Activated CD8-positive, alpha-beta T cell treated with anti-CD3 and anti-CD28 coated beads for 36 hours (primary cell): ENCODE results near the gene GPR42. TPM values are rescaled to one million over a fixed set of nuclear protein-coding genes. Genes with fewer than 3 reads are reported as not detected.
"Not testable (repeated sequence)": the region's sequence is repeated elsewhere in the genome, so short reads cannot be mapped to it uniquely, and the experiment has no call there.

Experiments used
- ATAC-seq: fragments of 200-7000 bp; cut with Tn5 transposase; one replicate; pipeline ENCODE4 v1.10.0; 2021; ENCODE audit warnings: mild to moderate bottlenecking, moderate library complexity
- CTCF ChIA-PET: fragments of 350-600 bp; sonication (Branson Sonifier 250); formaldehyde crosslinking; loops from one replicate; lab custom pipeline; 2021; ENCODE audit warnings: antibody characterized with exemption; lab: Charles Lee
- POLR2A ChIA-PET: fragments of 350-600 bp; sonication (Branson Sonifier 250); formaldehyde crosslinking; loops from one replicate; lab custom pipeline; 2021; ENCODE audit warnings: antibody characterized with exemption; lab: Charles Lee
- DNase-seq: peaks from one replicate; pipeline ENCODE4 v3.0.0-alpha.2; 2020
- H3K27ac Mint-ChIP-seq: one replicate; pipeline ENCODE4 v1.8.0; 2021; ENCODE audit warnings: mild to moderate bottlenecking, mixed read lengths
- H3K27me3 Mint-ChIP-seq: one replicate; pipeline ENCODE4 v1.8.0; 2021; ENCODE audit warnings: mixed read lengths
- H3K36me3 Mint-ChIP-seq: one replicate; pipeline ENCODE4 v1.8.0; 2021; ENCODE audit warnings: low read depth, mixed read lengths
- H3K4me1 Mint-ChIP-seq: one replicate; pipeline ENCODE4 v1.8.0; 2021; ENCODE audit warnings: low read depth, mixed read lengths
- H3K4me3 Mint-ChIP-seq: one replicate; pipeline ENCODE4 v1.8.0; 2021; ENCODE audit warnings: mild to moderate bottlenecking, moderate library complexity, mixed read lengths
- H3K9me3 Mint-ChIP-seq: one replicate; pipeline ENCODE4 v1.8.0; 2021; ENCODE audit warnings: mixed read lengths
- intact Hi-C: fragments of 100-400 bp; cut with micrococcal nuclease; formaldehyde crosslinking; loops from one replicate; pipeline ENCODE4 v1.10.0; 2022
- total RNA-seq, 2 experiments: library from RNA; stranded (reverse); gene quantifications; one replicate each; pipeline ENCODE4 v1.2.3, GENCODE V29; 2021
- TF ChIP-seq, protein P1 (sequence below): fragments of 200-600 bp; IDR thresholded peaks from one replicate; pipeline ENCODE4 v1.8.0; 2022; ENCODE audit warnings: antibody characterized with exemption, mild to moderate bottlenecking

Gene GPR42
- total RNA-seq, 2 experiments from 2014 or later: 0.18 to 0.56 TPM

DNA sequence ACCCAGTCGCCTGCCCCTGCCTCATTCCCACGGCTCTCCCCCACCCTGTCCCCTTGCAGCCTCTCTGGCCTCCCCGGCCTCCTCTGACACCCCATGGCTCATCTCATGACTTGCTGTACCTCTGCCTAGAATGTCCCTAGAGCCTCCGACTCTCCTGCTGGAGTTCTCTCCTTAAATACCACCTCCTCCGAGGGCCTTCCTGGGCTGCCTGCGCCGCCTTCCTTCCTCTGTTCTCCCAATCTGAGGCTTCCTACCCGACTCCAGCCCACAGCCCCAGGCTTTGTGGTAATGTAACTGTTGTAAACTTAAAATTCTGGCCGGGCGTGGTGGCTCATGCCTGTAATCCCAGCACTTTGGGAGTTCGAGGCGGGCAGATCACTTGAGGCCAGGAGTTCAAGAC lies 27.7 kb downstream of the GPR42 start:
- no peaks in the 10 kb centered on the region for H3K36me3 Mint-ChIP-seq
- intact Hi-C loops: no loop called here
- no peaks in the 10 kb centered on the region for H3K9me3 Mint-ChIP-seq
- no peak for DNase-seq
- ChIA-PET CTCF (no interaction called here), POLR2A (interaction anchor here (0.7 kb wide), 1 partner anchor 21 kb away, joined by 4 read pairs; no protein-coding TSS in a partner anchor)
- no peak for ATAC-seq
- TF ChIP-seq, protein P1, sequence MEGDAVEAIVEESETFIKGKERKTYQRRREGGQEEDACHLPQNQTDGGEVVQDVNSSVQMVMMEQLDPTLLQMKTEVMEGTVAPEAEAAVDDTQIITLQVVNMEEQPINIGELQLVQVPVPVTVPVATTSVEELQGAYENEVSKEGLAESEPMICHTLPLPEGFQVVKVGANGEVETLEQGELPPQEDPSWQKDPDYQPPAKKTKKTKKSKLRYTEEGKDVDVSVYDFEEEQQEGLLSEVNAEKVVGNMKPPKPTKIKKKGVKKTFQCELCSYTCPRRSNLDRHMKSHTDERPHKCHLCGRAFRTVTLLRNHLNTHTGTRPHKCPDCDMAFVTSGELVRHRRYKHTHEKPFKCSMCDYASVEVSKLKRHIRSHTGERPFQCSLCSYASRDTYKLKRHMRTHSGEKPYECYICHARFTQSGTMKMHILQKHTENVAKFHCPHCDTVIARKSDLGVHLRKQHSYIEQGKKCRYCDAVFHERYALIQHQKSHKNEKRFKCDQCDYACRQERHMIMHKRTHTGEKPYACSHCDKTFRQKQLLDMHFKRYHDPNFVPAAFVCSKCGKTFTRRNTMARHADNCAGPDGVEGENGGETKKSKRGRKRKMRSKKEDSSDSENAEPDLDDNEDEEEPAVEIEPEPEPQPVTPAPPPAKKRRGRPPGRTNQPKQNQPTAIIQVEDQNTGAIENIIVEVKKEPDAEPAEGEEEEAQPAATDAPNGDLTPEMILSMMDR: no peak
- H3K4me3 Mint-ChIP-seq: no peak overlapping the region
- H3K27ac Mint-ChIP-seq: no peak overlapping the region
- no peaks in the 10 kb centered on the region for H3K4me1 Mint-ChIP-seq
- peaks cover 2% of the 10 kb centered on the region for H3K27me3 Mint-ChIP-seq

DNA sequence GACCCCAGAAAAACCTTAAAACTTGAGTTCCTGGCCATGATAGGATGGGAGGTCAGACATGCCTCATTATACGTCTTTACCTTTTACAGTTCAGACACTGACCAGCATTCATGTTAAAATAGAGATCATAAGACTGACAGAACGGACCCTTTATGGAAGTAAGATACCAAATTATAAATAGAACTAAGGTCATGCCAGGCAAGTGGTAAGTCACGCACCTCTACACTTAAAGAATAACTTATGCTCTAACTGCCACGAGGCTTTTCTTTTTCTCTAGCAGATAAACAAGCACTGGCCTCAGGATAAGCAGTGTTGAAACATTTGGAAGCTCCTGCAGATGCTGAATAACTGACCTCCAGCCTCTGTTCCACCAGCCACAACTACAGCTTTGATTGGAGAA lies 28.4 kb downstream of the GPR42 start:
- ChIA-PET POLR2A (no interaction called here), CTCF (no interaction called here)
- no peaks in the 10 kb centered on the region for H3K4me1 Mint-ChIP-seq
- H3K36me3 Mint-ChIP-seq: no peaks in the 10 kb centered on the region
- TF ChIP-seq, protein P1: no peak
- ATAC-seq (no peak), DNase-seq (no peak)
- H3K4me3 Mint-ChIP-seq: no peak overlapping the region
- intact Hi-C loops: no loop called here
- no peak overlapping the region for H3K27ac Mint-ChIP-seq
- no peaks in the 10 kb centered on the region for H3K9me3 Mint-ChIP-seq
- peaks cover 2% of the 10 kb centered on the region for H3K27me3 Mint-ChIP-seq

DNA sequence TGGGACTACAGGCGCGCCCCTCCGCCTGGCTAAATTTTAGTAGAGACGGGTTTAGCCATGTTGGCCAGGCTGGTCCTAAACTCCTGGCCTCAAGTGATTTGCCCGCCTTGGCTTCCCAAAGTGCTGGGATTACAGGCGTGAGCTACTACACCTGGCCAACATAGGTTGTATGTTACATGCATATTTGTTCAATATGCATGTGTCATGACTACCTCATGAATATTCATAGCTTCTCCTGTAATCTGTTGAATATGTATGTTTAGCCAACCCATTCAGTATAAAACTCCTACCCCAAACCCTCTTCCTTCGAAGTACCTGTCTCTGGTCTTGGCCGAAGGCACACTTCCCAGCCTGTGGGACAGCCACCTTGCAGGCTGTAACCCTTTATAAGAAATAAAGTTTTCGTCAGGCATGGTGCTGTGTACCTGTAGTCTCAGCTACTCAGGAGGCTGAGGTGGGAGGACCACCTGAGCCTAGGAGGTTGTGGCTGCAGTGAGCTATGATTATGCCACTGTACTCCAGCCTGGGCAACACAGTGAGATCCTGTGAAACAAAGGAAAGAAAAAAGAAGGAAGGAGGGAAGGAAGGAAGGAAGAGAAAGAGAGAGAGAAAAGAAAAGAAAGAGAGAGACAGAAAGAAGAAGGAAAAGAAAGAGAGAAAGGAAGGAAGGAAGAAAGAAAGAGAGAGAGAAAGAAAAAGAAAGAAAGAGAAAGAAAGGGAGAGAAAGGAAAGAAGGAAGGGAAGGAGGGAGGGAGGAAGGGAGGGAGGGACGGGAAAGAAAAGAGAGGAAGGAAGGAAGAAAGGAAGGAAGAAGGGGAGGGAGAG lies 29.3 kb downstream of the GPR42 start:
- no peaks in the 10 kb centered on the region for H3K36me3 Mint-ChIP-seq
- no peak overlapping the region for H3K4me3 Mint-ChIP-seq
- ChIA-PET CTCF (no interaction called here), POLR2A (no interaction called here)
- H3K27me3 Mint-ChIP-seq: peaks cover 2% of the 10 kb centered on the region
- no peak overlapping the region for H3K27ac Mint-ChIP-seq
- TF ChIP-seq, protein P1: no peak
- no peaks in the 10 kb centered on the region for H3K9me3 Mint-ChIP-seq
- DNase-seq: no peak
- H3K4me1 Mint-ChIP-seq: peaks cover 3% of the 10 kb centered on the region
- intact Hi-C loops: no loop called here
- ATAC-seq: no peak

DNA sequence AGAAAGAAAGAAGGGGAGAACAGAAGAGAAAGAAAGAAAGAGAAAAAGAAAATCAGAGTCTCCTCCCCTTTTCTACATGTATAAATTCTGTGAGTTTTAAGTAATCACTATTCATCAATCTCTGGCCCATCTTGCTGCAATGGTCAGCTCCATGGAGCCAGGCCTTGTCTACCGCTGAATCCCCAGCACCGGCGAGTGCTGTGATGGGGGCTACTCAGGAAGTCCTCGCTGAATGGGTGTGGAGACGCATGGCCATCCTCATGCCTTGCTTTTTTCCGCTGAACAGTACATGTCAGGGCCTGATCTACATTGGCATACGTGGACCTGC lies 29.9 kb downstream of the GPR42 start:
- Mint-ChIP-seq H3K36me3 (no peaks in the 10 kb centered on the region), H3K4me1 (peaks cover 7% of the 10 kb centered on the region), H3K4me3 (no peak overlapping the region), H3K27ac (no peak overlapping the region), H3K9me3 (no peaks in the 10 kb centered on the region), H3K27me3 (peaks cover 3% of the 10 kb centered on the region)
- TF ChIP-seq, protein P1: no peak
- ATAC-seq (no peak), DNase-seq (no peak)
- CTCF ChIA-PET: no interaction called here
- intact Hi-C loops: no loop called here
- POLR2A ChIA-PET: no interaction called here

DNA sequence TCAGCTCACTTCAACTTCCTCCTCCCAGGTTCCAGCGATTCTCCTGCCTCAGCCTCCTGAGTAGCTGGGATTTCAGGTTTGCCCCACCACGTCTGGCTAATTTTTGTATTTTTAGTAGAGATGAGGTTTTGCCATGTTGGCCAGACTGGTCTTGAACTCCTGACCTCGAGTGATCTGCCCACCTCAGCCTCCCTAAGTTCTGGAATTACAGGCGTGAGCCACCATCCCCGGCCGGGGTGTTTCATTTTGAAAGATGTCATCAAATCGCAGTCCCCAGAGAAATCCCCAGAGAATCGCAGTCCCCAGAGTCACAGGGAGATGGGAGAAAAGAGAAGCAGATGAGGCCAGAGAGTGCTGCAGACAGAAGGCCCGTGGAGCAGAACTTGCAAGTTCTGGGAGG lies 30.5 kb downstream of the GPR42 start:
- H3K9me3 Mint-ChIP-seq, H3K4me1 Mint-ChIP-seq, H3K36me3 Mint-ChIP-seq, CTCF ChIA-PET, H3K27ac Mint-ChIP-seq, DNase-seq, H3K27me3 Mint-ChIP-seq, POLR2A ChIA-PET, ATAC-seq, H3K4me3 Mint-ChIP-seq, intact Hi-C loops: not testable (repeated sequence)
